ENCODE measurements around the gene RBL2. TPM values are rescaled to one million over a fixed set of nuclear protein-coding genes. Genes with fewer than 3 reads are reported as not detected.

Gene RBL2
- total and polyA plus RNA-seq, 2 donors (not counting 3 experiments of a cell fraction or from before 2014, with no cell fraction given) = 22.5 to 30.7 TPM

DNA sequence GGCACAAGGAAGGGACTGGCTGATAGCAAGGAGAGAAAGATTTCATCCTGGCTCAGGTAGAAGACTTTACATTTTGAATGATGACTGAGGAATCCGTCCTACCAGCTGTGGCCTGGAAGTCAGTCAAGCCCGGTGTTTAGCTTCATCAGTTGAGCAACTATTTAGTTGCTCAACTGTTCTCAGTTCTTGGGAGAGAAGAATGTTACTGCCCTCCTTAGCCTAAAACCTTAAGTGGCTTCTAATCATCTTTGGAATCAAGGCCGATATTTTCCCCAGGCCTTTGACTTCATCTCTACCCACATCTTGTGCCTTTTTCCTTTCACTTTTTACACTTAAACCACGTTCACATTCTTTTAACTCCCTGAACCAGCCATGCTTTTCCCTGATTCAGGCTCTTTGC is 17.3 kb upstream of the RBL2 start:
- POLR2A ChIA-PET = no interaction called here
- Histone ChIP-seq H3K36me3 (ENCODE audit: control insufficient read depth in 2 of 2, extremely low read depth in 1 of 2, insufficient read depth in 2 of 2, low read length in 2 of 2) (no peaks in the 10 kb centered on the region), H4K20me1 (replicated peaks; ENCODE audit: control insufficient read depth, extremely low read depth, insufficient read depth, low read length) (no peaks in the 10 kb centered on the region), H3K4me1 (ENCODE audit: control insufficient read depth, extremely low read depth, insufficient read depth, low read length) (no peaks in the 10 kb centered on the region), H3K9ac (replicated peaks; ENCODE audit: extremely low read depth, insufficient read depth, low read length) (no peak overlapping the region), H3K27me3 (ENCODE audit: control insufficient read depth in 2 of 2, insufficient read depth in 2 of 2, low read length in 2 of 2) (no peaks in the 10 kb centered on the region), H3K27ac (ENCODE audit: insufficient read depth, low read depth, low read length) (no peak overlapping the region), H3K4me2 (ENCODE audit: insufficient read depth, low read length) (no peak overlapping the region), H3K9me3 (replicated peaks; ENCODE audit: control insufficient read depth, insufficient read depth, low read length) (no peaks in the 10 kb centered on the region), H3K79me2 (ENCODE audit: control insufficient read depth, insufficient read depth, low read length) (no peaks in the 10 kb centered on the region), H3K9me1 (replicated peaks; ENCODE audit: control insufficient read depth, extremely low read depth, insufficient read depth, low read length) (no peaks in the 10 kb centered on the region), H3K4me3 (replicated peaks in 1 of 3; ENCODE audit: insufficient read depth in 1 of 3, low read depth in 1 of 3, low read length in 3 of 3) (no peak overlapping the region), H2AFZ (ENCODE audit: low read depth, low read length) (no peak overlapping the region)
- FAIRE-seq = no peak
- dilution Hi-C loops (cut with MboI; ENCODE audit: extremely low pct_ligation_motif_present, low sequenced_read_pairs) = no loop called here
- intact Hi-C loops (cut with micrococcal nuclease) = no loop called here
- no TSS peak for BruUV-seq (replicated peaks)
- no peak for DNase-seq (ENCODE audit: low read depth, low spot score)
- CTCF ChIA-PET = interaction anchor here (1.0 kb wide), 1 partner anchor 11 kb away, joined by 3 read pairs; no protein-coding TSS in a partner anchor
- TF ChIP-seq POLR2AphosphoS5 (IDR thresholded peaks at IDR 0.05; ENCODE audit: insufficient read depth, low read depth, low read length) (no peak), JUN (IDR thresholded peaks at IDR 0.05; ENCODE audit: borderline replicate concordance, insufficient read depth, insufficient read length, low read depth) (no peak), GATA2 (IDR thresholded peaks at IDR 0.05; ENCODE audit: insufficient read depth, insufficient read length, low read depth, low read length) (no peak), FOS (IDR thresholded peaks at IDR 0.05; ENCODE audit: borderline replicate concordance, insufficient read depth, low read length) (no peak), POLR2A (IDR thresholded peaks at IDR 0.05; ENCODE audit: low read depth, low read length) (no peak), MYC (IDR thresholded peaks at IDR 0.05; ENCODE audit: low read depth, low read length) (no peak), EZH2 (IDR thresholded peaks at IDR 0.05; ENCODE audit: borderline replicate concordance, low read depth, low read length, severe bottlenecking) (no peak)
- TF ChIP-seq, protein P1, sequence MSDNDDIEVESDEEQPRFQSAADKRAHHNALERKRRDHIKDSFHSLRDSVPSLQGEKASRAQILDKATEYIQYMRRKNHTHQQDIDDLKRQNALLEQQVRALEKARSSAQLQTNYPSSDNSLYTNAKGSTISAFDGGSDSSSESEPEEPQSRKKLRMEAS (IDR thresholded peaks at IDR 0.05; ENCODE audit: insufficient read depth, insufficient read length) = no peak
- TF ChIP-seq, protein P2, sequence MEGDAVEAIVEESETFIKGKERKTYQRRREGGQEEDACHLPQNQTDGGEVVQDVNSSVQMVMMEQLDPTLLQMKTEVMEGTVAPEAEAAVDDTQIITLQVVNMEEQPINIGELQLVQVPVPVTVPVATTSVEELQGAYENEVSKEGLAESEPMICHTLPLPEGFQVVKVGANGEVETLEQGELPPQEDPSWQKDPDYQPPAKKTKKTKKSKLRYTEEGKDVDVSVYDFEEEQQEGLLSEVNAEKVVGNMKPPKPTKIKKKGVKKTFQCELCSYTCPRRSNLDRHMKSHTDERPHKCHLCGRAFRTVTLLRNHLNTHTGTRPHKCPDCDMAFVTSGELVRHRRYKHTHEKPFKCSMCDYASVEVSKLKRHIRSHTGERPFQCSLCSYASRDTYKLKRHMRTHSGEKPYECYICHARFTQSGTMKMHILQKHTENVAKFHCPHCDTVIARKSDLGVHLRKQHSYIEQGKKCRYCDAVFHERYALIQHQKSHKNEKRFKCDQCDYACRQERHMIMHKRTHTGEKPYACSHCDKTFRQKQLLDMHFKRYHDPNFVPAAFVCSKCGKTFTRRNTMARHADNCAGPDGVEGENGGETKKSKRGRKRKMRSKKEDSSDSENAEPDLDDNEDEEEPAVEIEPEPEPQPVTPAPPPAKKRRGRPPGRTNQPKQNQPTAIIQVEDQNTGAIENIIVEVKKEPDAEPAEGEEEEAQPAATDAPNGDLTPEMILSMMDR (IDR thresholded peaks at IDR 0.05; ENCODE audit: extremely low read depth in 1 of 2, insufficient read depth in 1 of 2, low read depth in 1 of 2, low read length in 2 of 2) = no peak

Measured in endothelial cell of umbilical vein (primary cell).